Measurements from ENCODE around the gene COL15A1. TPM values are rescaled to one million over a fixed set of nuclear protein-coding genes. Genes with fewer than 3 reads are reported as not detected.

The COL15A1 gene
- total RNA-seq, 1 donor from 2014 or later, result 15.0 TPM

DNA sequence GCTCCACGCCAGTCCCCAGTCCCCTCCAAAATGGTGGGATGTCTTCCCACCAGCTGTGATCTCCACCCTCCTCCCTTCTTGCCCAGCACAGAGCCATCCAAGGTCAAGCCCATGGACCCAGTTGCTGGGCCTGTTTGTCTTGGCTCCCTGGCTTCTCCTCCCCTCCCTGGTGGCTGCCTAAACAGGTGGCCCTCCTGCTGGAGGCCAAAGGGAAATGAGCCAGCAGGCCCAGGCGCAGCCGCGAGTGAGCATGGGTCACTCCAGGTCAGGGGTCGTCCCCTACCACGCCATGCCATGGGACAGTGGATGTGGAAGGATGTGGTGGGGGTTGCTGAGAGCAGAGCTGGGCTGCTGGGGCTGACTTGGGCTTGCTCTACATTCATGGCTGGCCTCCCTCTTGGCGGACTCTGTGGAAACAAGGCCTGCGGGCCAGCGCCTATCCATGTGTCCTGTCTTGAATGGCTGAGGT, 33.6 kb downstream of the COL15A1 start:
- intact Hi-C loops (cut with DNase I), result loop anchor here (5.0 kb wide), 1 partner anchor 115 kb away; no protein-coding TSS in a partner anchor
- H3K4me1 ChIP-seq, result peaks cover 24% of the 10 kb centered on the region

DNA sequence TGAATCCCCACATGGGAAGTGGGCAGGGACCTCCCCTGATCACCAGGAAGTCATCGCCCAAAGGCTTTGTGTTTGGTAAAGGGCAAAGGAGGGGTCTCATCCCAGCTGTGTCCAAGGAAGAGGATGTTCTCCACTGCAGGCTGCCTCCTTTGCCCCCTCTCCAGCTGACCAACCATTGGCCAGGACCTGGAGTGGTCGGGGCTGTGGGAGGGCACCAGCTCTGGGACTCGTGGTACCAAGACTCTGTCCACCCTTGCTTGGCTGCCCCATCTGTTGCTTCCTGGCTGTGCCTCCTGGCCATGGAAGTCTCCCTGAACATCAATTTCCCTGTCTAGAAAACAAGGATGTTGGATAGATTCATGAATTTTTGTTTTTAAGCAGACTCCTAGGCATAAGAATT, 34.1 kb downstream of the COL15A1 start:
- Histone ChIP-seq H3K9me3 (no peaks in the 10 kb centered on the region), H3K27ac (peak overlapping the region; percentile 17), H3K27me3 (no peaks in the 10 kb centered on the region), H3K4me1 (peaks cover 22% of the 10 kb centered on the region), H3K4me3 (no peak overlapping the region), H3K36me3 (no peaks in the 10 kb centered on the region)
- intact Hi-C loops (cut with DNase I), result loop anchor here (5.0 kb wide), 1 partner anchor 116 kb away; no protein-coding TSS in a partner anchor
- no peak for TF ChIP-seq POLR2AphosphoS5 (IDR thresholded peaks at IDR 0.05; ENCODE audit: insufficient read depth in 1 of 2, low read depth in 1 of 2)
- no peak for TF ChIP-seq POLR2A (IDR thresholded peaks at IDR 0.05)
- TF ChIP-seq, protein P1, sequence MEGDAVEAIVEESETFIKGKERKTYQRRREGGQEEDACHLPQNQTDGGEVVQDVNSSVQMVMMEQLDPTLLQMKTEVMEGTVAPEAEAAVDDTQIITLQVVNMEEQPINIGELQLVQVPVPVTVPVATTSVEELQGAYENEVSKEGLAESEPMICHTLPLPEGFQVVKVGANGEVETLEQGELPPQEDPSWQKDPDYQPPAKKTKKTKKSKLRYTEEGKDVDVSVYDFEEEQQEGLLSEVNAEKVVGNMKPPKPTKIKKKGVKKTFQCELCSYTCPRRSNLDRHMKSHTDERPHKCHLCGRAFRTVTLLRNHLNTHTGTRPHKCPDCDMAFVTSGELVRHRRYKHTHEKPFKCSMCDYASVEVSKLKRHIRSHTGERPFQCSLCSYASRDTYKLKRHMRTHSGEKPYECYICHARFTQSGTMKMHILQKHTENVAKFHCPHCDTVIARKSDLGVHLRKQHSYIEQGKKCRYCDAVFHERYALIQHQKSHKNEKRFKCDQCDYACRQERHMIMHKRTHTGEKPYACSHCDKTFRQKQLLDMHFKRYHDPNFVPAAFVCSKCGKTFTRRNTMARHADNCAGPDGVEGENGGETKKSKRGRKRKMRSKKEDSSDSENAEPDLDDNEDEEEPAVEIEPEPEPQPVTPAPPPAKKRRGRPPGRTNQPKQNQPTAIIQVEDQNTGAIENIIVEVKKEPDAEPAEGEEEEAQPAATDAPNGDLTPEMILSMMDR (IDR thresholded peaks at IDR 0.05), result no peak
- no peak for DNase-seq (ENCODE audit: extremely low spot score in 2 of 2)

More for the DNA sequence above, 33.6 kb downstream of the COL15A1 start:
- TF ChIP-seq POLR2AphosphoS5 (IDR thresholded peaks at IDR 0.05; ENCODE audit: insufficient read depth in 1 of 2, low read depth in 1 of 2), result no peak
- TF ChIP-seq, protein P1 (IDR thresholded peaks at IDR 0.05), result no peak
- no peak for TF ChIP-seq POLR2A (IDR thresholded peaks at IDR 0.05)
- Histone ChIP-seq H3K27me3 (no peaks in the 10 kb centered on the region), H3K27ac (no peak overlapping the region), H3K36me3 (no peaks in the 10 kb centered on the region), H3K4me3 (no peak overlapping the region), H3K9me3 (no peaks in the 10 kb centered on the region)
- DNase-seq (ENCODE audit: extremely low spot score in 2 of 2), result no peak

DNA sequence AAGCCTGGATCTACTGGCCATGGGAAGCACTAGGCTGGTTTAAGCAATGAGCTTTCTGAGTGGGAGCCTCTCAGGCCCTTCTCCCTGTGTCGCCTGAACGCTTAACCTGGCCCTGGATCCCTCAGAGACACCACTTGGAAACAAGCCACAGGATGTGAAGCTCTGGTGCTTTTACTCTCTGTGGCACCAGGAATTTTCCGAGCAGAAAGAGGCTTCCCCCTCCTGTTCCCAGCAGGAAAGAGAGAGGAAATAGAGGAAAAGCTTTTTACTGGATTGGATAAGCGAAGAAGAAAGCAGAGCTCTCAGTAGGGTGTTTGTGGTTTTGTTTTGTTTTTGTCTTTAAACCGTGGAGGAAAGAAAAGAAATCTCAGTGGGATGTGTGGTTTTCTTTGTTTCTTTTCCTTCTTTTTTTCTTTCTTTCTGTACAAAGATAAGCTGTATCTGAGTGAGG, 34.5 kb downstream of the COL15A1 start:
- Histone ChIP-seq H3K4me1 (peaks cover 18% of the 10 kb centered on the region), H3K36me3 (no peaks in the 10 kb centered on the region), H3K27ac (peak overlapping the region; percentile 17), H3K27me3 (no peaks in the 10 kb centered on the region), H3K9me3 (no peaks in the 10 kb centered on the region), H3K4me3 (no peak overlapping the region)
- DNase-seq (ENCODE audit: extremely low spot score in 2 of 2), result no peak
- intact Hi-C loops (cut with DNase I), result loop anchor here (5.0 kb wide), 1 partner anchor 116 kb away; no protein-coding TSS in a partner anchor
- no peak for TF ChIP-seq POLR2AphosphoS5 (IDR thresholded peaks at IDR 0.05; ENCODE audit: insufficient read depth in 1 of 2, low read depth in 1 of 2)
- no peak for TF ChIP-seq POLR2A (IDR thresholded peaks at IDR 0.05)
- TF ChIP-seq, protein P1 (IDR thresholded peaks at IDR 0.05), result no peak

DNA sequence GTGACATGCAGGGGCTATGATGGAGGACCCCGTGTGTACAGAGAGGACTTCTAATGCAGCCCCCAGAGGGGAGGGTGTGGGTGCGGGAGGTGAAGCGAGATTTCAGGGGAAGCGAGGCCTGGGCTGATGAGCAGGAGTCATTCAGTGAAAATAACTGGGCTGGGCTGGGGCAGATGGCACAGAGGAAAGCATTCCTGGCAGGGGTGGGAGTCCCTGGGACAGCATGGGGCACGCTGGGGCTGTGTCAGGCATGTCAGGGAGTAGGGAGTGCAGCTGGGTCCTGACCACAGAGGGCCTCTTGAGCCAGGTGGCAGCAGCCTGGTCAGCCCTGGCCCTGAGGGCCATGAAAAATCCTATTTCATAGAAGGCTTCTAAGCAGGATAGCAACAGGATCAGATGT, 36.6 kb downstream of the COL15A1 start:
- H3K9me3 ChIP-seq, result no peaks in the 10 kb centered on the region
- TF ChIP-seq, protein P1 (IDR thresholded peaks at IDR 0.05), result no peak
- no peak for TF ChIP-seq POLR2AphosphoS5 (IDR thresholded peaks at IDR 0.05; ENCODE audit: insufficient read depth in 1 of 2, low read depth in 1 of 2)
- no peak for TF ChIP-seq POLR2A (IDR thresholded peaks at IDR 0.05)
- no peak overlapping the region for H3K4me3 ChIP-seq
- H3K36me3 ChIP-seq, result no peaks in the 10 kb centered on the region
- peaks cover 3% of the 10 kb centered on the region for H3K4me1 ChIP-seq
- DNase-seq (ENCODE audit: extremely low spot score in 2 of 2), result no peak
- intact Hi-C loops (cut with DNase I), result no loop called here
- no peaks in the 10 kb centered on the region for H3K27me3 ChIP-seq
- no peak overlapping the region for H3K27ac ChIP-seq
